Ovary (tissue), 9 donors: ENCODE results near the gene MTCH2. TPM values are rescaled to one million over a fixed set of nuclear protein-coding genes. Genes with fewer than 3 reads are reported as not detected.
"Not testable (repeated sequence)": the region's sequence is repeated elsewhere in the genome, so short reads cannot be mapped to it uniquely, and the experiment has no call there.

Experiments
- DNase-seq, 5 donors: peaks; one replicate each; pipeline ENCODE4 v3.0.0-alpha.2; 2019 to 2020
- H3K27ac ChIP-seq, 2 donors: fragments of 200-600 bp; one replicate each; pipeline versions ENCODE4 v1.5.1 to v1.8.0; 2019 to 2022
- H3K27me3 ChIP-seq: fragments of 200-600 bp; one replicate; pipeline ENCODE4 v1.8.0; 2022
- H3K36me3 ChIP-seq: fragments of 200-600 bp; sonication (generic); one replicate; pipeline ENCODE4 v1.5.1; 2019
- H3K4me1 ChIP-seq: one replicate; pipeline ENCODE4 v1.8.1; 2013; ENCODE audit warnings: mild to moderate bottlenecking, moderate library complexity; ENCODE audit not compliant: insufficient read depth
- H3K4me3 ChIP-seq: fragments of 200-600 bp; sonication (generic); one replicate; pipeline ENCODE4 v1.5.1; 2017
- H3K9me3 ChIP-seq, 2 donors: fragments of 200-600 bp in 1 of 2; sonication (generic) in 1 of 2; one replicate each; pipeline versions ENCODE4 v1.5.1 to v1.8.1; 2013 to 2019; ENCODE audit warnings: mild to moderate bottlenecking in 1 of 2, moderate library complexity in 1 of 2
- EP300 ChIP-seq: sonication (generic); formaldehyde crosslinking; IDR thresholded peaks from one replicate; pipeline ENCODE4 v1.6.1; 2017; ENCODE audit warnings: antibody characterized with exemption
- POLR2A ChIP-seq: fragments of 450-650 bp; IDR thresholded peaks from one replicate; pipeline ENCODE4 v1.6.1; 2017; ENCODE audit warnings: antibody characterized with exemption, mild to moderate bottlenecking, moderate library complexity
- WGBS, 3 donors: extraction: QIAGEN DNeasy Blood & Tissue Kit in 1 of 3; methylation state at CpG; one replicate each; pipeline versions ENCODE4 v1.1.5 to v1.1.7; 2013 to 2017; 5-methylcytosine and 5-hydroxymethylcytosine counted together
- intact Hi-C, 4 donors: fragments of 100-400 bp; cut with DNase I; formaldehyde crosslinking; loops; one replicate each; pipeline versions ENCODE4 v1.11.0 to v1.15.1; 2022 to 2023
- polyA plus RNA-seq, 2 donors: library from polyadenylated mRNA; stranded (reverse); fragments of 200-250 nt in 1 of 2; fragments of 350-450 nt in 1 of 2; fragmentation: Illumina TruSeq in 1 of 2; extraction: RNeasy Lipid Tissue Mini Kit (QIAGEN cat#74804) in 1 of 2; gene quantifications; one replicate each; pipeline ENCODE4 v1.2.3, GENCODE V29; 2013 to 2014
- total RNA-seq, 7 donors: library from RNA; depleted of rRNA in 2 of 7; stranded (reverse); fragments of >200 nt in 2 of 7; fragmentation: NEBNext Ultra II Directional in 3 of 7; extraction: Animal tissue kit (Norgen Biotek cat#: 25700) in 3 of 7; gene quantifications; one replicate each; pipeline versions ENCODE4 v1.1.0 to v1.2.4, GENCODE V29; 2016 to 2023
- TF ChIP-seq, protein P1 (sequence below), 3 donors: fragments of 450-650 bp in 2 of 3; fragments of 200-600 bp in 1 of 3; IDR thresholded peaks; one replicate each; pipeline versions ENCODE4 v1.5.1 to v1.8.0; 2016 to 2022; ENCODE audit warnings: antibody characterized with exemption in 3 of 3, mild to moderate bottlenecking in 1 of 3
- donor health status: DM: no; HTN: no; CAD: no; lungs with moderate emphysema.
- donor health status: DM: no; HTN: no; CAD: no.
- donor health status: Bipolar disorder and iron deficiency.
- donor health status: DM: yes; HTN: yes; CAD: no.
- donor health status: DM: no; HTN: no; CAD: no.
- donor health status: DM: yes; HTN: yes; CAD: no.

The MTCH2 gene
- total and polyA plus RNA-seq, 9 donors, result 13.0 to 51.2 (median 38.8) TPM

GRCh38 chr11:47688111-47688510, 45.8 kb upstream of the MTCH2 start:
- TF ChIP-seq POLR2A, result no peak
- H3K4me1 ChIP-seq, result no peaks in the 10 kb centered on the region
- H3K36me3 ChIP-seq, result no peaks in the 10 kb centered on the region
- DNase-seq, result no peak
- H3K27ac ChIP-seq, result no peak overlapping the region
- WGBS, 3 donors, result 92 to 96% (median 95%) methylated on average over 4 of the region's 4 CpGs
- intact Hi-C loops, result no loop called here
- H3K4me3 ChIP-seq, result no peak overlapping the region
- H3K9me3 ChIP-seq, result no peaks in the 10 kb centered on the region
- H3K27me3 ChIP-seq, result no peaks in the 10 kb centered on the region

DNA sequence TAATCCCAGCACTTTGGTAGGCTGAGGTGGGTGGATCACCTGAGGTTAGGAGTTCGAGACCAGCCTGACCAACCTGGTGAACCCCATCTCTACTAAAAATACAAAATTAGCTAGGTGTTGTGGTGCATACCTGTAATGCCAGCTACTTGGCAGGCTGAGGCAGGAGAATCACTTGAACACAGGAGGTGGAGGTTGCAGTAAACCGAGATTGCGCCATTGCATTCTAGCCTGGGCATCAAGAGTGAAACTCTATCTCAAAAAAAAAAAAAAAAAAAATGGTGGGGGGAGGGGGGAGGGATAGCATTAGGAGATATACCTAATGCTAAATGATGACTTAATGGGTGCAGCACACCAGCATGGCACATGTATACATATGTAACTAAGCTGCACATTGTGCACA, 44.3 kb upstream of the MTCH2 start:
- H3K36me3 ChIP-seq, H3K4me3 ChIP-seq, H3K27me3 ChIP-seq, intact Hi-C loops, DNase-seq, H3K4me1 ChIP-seq, H3K27ac ChIP-seq, H3K9me3 ChIP-seq: not testable (repeated sequence)
- 98 to 100% (median 100%) methylated on average over 3 of the region's 3 CpGs for WGBS, 3 donors

DNA sequence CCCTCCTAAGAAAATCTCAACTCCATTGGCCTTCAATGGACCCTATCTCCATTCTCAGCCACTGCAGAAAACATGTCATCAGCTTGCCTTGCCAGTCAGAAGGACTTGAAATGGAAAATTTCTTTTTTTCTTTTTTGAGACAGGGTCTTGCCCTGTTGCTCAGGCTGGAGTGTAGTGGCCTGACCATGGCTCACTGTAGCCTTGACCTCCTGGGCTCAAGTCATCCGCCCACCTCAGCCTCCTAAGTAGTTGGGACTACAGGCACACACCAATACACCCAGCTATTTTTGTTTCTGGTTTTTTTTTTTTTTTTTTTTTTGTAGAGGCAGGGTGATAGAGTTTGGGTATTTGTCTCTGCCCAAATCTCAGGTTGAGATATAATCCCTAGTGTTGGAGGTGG, 43.8 kb upstream of the MTCH2 start:
- no peak overlapping the region for H3K4me3 ChIP-seq
- H3K36me3 ChIP-seq, result no peaks in the 10 kb centered on the region
- H3K9me3 ChIP-seq, result no peaks in the 10 kb centered on the region
- no peak for DNase-seq
- TF ChIP-seq, protein P1, sequence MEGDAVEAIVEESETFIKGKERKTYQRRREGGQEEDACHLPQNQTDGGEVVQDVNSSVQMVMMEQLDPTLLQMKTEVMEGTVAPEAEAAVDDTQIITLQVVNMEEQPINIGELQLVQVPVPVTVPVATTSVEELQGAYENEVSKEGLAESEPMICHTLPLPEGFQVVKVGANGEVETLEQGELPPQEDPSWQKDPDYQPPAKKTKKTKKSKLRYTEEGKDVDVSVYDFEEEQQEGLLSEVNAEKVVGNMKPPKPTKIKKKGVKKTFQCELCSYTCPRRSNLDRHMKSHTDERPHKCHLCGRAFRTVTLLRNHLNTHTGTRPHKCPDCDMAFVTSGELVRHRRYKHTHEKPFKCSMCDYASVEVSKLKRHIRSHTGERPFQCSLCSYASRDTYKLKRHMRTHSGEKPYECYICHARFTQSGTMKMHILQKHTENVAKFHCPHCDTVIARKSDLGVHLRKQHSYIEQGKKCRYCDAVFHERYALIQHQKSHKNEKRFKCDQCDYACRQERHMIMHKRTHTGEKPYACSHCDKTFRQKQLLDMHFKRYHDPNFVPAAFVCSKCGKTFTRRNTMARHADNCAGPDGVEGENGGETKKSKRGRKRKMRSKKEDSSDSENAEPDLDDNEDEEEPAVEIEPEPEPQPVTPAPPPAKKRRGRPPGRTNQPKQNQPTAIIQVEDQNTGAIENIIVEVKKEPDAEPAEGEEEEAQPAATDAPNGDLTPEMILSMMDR (IDR thresholded peaks at IDR 0.05), result no peak
- no peak for TF ChIP-seq POLR2A
- no peaks in the 10 kb centered on the region for H3K27me3 ChIP-seq
- WGBS, 3 donors, result 78 to 97% (median 94%) methylated on average over 1 of the region's 1 CpG
- H3K27ac ChIP-seq, result no peak overlapping the region
- intact Hi-C loops, result no loop called here
- H3K4me1 ChIP-seq, result no peaks in the 10 kb centered on the region

DNA sequence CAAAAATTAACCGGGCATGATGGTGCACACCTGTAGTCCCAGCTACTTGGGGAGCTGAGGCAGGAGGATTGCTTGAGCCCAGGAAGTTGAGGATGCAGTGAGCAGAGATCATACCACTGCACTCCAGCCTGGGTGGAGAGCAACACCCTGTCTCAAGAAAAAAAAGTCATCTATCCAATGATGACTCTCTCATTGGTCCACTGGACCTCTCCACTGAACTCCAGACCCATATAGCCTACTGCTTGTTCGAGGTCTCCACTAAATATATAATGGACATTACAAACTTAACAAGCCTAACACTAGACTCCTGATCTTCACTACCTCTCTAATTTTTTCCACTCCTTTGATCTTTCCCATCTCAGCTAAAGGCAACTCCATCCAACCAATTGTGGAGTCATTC, 33.5 kb upstream of the MTCH2 start:
- no peak for DNase-seq
- intact Hi-C loops, result no loop called here
- TF ChIP-seq POLR2A, result no peak
- TF ChIP-seq, protein P1 (IDR thresholded peaks at IDR 0.05), result no peak
- H3K36me3 ChIP-seq, result no peaks in the 10 kb centered on the region
- no peaks in the 10 kb centered on the region for H3K4me1 ChIP-seq
- H3K27me3 ChIP-seq, result no peaks in the 10 kb centered on the region
- WGBS, 3 donors, result 89 to 94% (median 94%) methylated on average over 2 of the region's 2 CpGs
- H3K27ac ChIP-seq, result no peak overlapping the region
- H3K9me3 ChIP-seq, result no peaks in the 10 kb centered on the region
- H3K4me3 ChIP-seq, result no peak overlapping the region

DNA sequence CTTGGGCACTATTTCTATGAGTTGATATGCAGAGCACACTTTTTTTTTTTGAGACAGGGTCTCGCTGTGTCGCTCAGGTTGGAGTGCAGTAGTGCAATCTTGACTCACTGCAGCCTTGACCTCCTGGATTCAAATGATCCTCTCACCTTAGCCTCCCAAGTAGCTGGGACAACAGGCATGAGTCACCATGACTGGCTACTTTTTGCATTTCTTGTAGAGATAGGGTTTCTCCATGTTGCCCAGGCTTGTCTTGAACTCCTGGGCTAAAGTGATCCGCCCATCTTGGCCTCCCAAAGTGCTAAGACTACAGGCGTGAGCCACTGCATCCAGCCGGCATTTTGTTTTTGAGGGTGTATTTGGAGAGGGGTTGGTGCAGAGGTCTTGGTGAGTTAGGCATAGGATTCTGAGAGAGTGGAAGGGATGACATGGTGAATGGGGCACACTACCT, 29.9 kb upstream of the MTCH2 start:
- no peak for TF ChIP-seq EP300
- TF ChIP-seq, protein P1 (IDR thresholded peaks at IDR 0.05), result no peak
- H3K27ac ChIP-seq, result no peak overlapping the region
- H3K9me3 ChIP-seq, result no peaks in the 10 kb centered on the region
- WGBS, 3 donors, result 93 to 96% (median 94%) methylated on average over 5 of the region's 5 CpGs
- no peaks in the 10 kb centered on the region for H3K4me1 ChIP-seq
- no peaks in the 10 kb centered on the region for H3K36me3 ChIP-seq
- intact Hi-C loops, result no loop called here
- H3K4me3 ChIP-seq, result no peak overlapping the region
- DNase-seq, result no peak
- H3K27me3 ChIP-seq, result no peaks in the 10 kb centered on the region

- H3K4me3 ChIP-seq, result no peak overlapping the region
- DNase-seq, result no peak
- intact Hi-C loops, result no loop called here
- no peak for TF ChIP-seq POLR2A
- TF ChIP-seq EP300, result no peak
- TF ChIP-seq, protein P1 (IDR thresholded peaks at IDR 0.05), result no peak
- no peaks in the 10 kb centered on the region for H3K9me3 ChIP-seq
- WGBS, 3 donors, result 94 to 95% (median 94%) methylated on average over 6 of the region's 6 CpGs
- peaks cover 3% of the 10 kb centered on the region for H3K4me1 ChIP-seq
- H3K36me3 ChIP-seq, result no peaks in the 10 kb centered on the region
- H3K27me3 ChIP-seq, result no peaks in the 10 kb centered on the region
- H3K27ac ChIP-seq, result no peak overlapping the region
These were observed 27.5 kb upstream of the MTCH2 start for GRCh38 chr11:47669856-47670255.
